Right lobe of liver (tissue), 6 donors: ENCODE results near the gene EEF1A1. TPM values are rescaled to one million over a fixed set of nuclear protein-coding genes. Genes with fewer than 3 reads are reported as not detected.
"Not testable (repeated sequence)": the region's sequence is repeated elsewhere in the genome, so short reads cannot be mapped to it uniquely, and the experiment has no call there.

Experiments
- ATAC-seq, 4 donors: fragments of 200-7000 bp; cut with Tn5 transposase; one replicate each; pipeline ENCODE4 v1.9.1; 2020; ENCODE audit warnings: mild to moderate bottlenecking in 4 of 4, moderate library complexity in 4 of 4
- DNase-seq, 3 donors: peaks; one replicate each; pipeline ENCODE4 v3.0.0-alpha.2; 2020
- H3K27ac ChIP-seq, 3 donors: fragments of 200-600 bp; one replicate each; pipeline ENCODE4 v1.8.0; 2022
- H3K27me3 ChIP-seq, 2 donors: fragments of 200-600 bp; one replicate each; pipeline ENCODE4 v1.8.0; 2022
- H3K36me3 ChIP-seq, 4 donors: fragments of 200-600 bp; sonication (generic) in 1 of 4; one replicate each; pipeline versions ENCODE4 v1.5.1 to v1.8.0; 2017 to 2022; ENCODE audit warnings: control low read depth in 1 of 4
- H3K4me1 ChIP-seq, 4 donors: fragments of 200-600 bp; sonication (generic) in 1 of 4; one replicate each; pipeline versions ENCODE4 v1.5.1 to v1.8.0; 2017 to 2022; ENCODE audit warnings: control low read depth in 1 of 4
- H3K4me3 ChIP-seq, 3 donors: fragments of 200-600 bp; one replicate each; pipeline ENCODE4 v1.8.0; 2022
- H3K9me3 ChIP-seq, 4 donors: fragments of 200-600 bp; sonication (generic) in 1 of 4; one replicate each; pipeline versions ENCODE4 v1.5.1 to v1.8.0; 2017 to 2022; ENCODE audit warnings: control low read depth in 1 of 4
- CTCF ChIP-seq, 4 donors: fragments of 200-600 bp in 3 of 4; fragments of 450-650 bp in 1 of 4; IDR thresholded peaks; one replicate each; pipeline versions ENCODE4 v1.5.1 to v1.8.0; 2016 to 2022; ENCODE audit warnings: antibody characterized with exemption in 4 of 4, mild to moderate bottlenecking in 2 of 4
- POLR2A ChIP-seq: fragments of 450-650 bp; IDR thresholded peaks from one replicate; pipeline ENCODE4 v1.6.1; 2017; ENCODE audit warnings: antibody characterized with exemption, mild to moderate bottlenecking
- WGBS: methylation state at CpG from one replicate; pipeline ENCODE4 v1.1.6; 2018; ENCODE audit warnings: low coverage, low lambda C conversion rate; ENCODE audit not compliant: insufficient coverage; ENCODE audit errors: missing lambda C conversion rate; 5-methylcytosine and 5-hydroxymethylcytosine counted together
- intact Hi-C, 2 donors: fragments of 100-400 bp; cut with DNase I; formaldehyde crosslinking; loops; one replicate each; pipeline versions ENCODE4 v1.11.2 to v1.14.1; 2022
- total RNA-seq, 6 experiments: library from RNA; depleted of rRNA in 2 of 6; stranded (reverse); fragments of >200 nt in 2 of 6; fragmentation: NEBNext Ultra II Directional in 3 of 6; extraction: Animal tissue kit (Norgen Biotek cat#: 25700) in 3 of 6; gene quantifications; one replicate each; pipeline versions ENCODE4 v1.1.0 to v1.2.4, GENCODE V29; 2016 to 2023
- donor health status: DM: no; HTN: yes; CAD: no.
- donor health status: DM: no; HTN: no; CAD: no.
- donor health status: DM: no; HTN: no; CAD: no.
- donor health status: DM: no; HTN: yes; CAD: no.
- donor health status: DM: no; HTN: yes; CAD: no.

The EEF1A1 gene
- total RNA-seq, 6 experiments from 2014 or later = 2,452 to 4,356 (median 3,217) TPM

- Histone ChIP-seq H3K27me3 (no peaks in the 10 kb centered on the region), H3K36me3 (no peaks in the 10 kb centered on the region), H3K9me3 (no peaks in the 10 kb centered on the region), H3K27ac (peak overlapping the region; percentile 65 to 88 (median 87)), H3K4me3 (no peak overlapping the region), H3K4me1 (peaks cover 0 to 26% (median 1%) of the 10 kb centered on the region in 4 donors)
- WGBS = 24% methylated on average over 12 of the region's 12 CpGs
- intact Hi-C loops = no loop called here
- TF ChIP-seq CTCF (IDR thresholded peaks at IDR 0.05) (peak in 3 of 4 donors; percentile 16 to 48 (median 48)), POLR2A (no peak)
- DNase-seq (peak in 1 of 3 donors; percentile 68), ATAC-seq (peak; percentile 93 to 97 (median 96))
Measured at GRCh38 chr6:73548458-73549446, 27.9 kb upstream of the EEF1A1 start.

- WGBS = 85% methylated on average over 1 of the region's 1 CpG
- Histone ChIP-seq H3K4me1 (peaks cover 0 to 31% (median 1%) of the 10 kb centered on the region in 4 donors), H3K27me3 (no peaks in the 10 kb centered on the region), H3K4me3 (no peak overlapping the region), H3K36me3 (no peaks in the 10 kb centered on the region), H3K9me3 (no peaks in the 10 kb centered on the region), H3K27ac (peak overlapping the region in 1 of 3 donors; percentile 88)
- no peak for DNase-seq
- ATAC-seq = no peak
- TF ChIP-seq POLR2A (no peak), CTCF (IDR thresholded peaks at IDR 0.05) (no peak)
- intact Hi-C loops = no loop called here
Measured at GRCh38 chr6:73547036-73547435, 26.2 kb upstream of the EEF1A1 start.

- H3K36me3 ChIP-seq = no peaks in the 10 kb centered on the region
- ATAC-seq (peak; percentile 73 to 96 (median 81)), DNase-seq (peak in 1 of 3 donors; percentile 38)
- H3K4me3 ChIP-seq = no peak overlapping the region
- intact Hi-C loops = no loop called here
- H3K4me1 ChIP-seq = peaks cover 0 to 14% (median under 1%) of the 10 kb centered on the region in 4 donors
- H3K9me3 ChIP-seq = no peaks in the 10 kb centered on the region
- 21% methylated on average over 5 of the region's 5 CpGs for WGBS
- no peaks in the 10 kb centered on the region for H3K27me3 ChIP-seq
- peak overlapping the region in 1 of 3 donors; percentile 44 for H3K27ac ChIP-seq
- TF ChIP-seq POLR2A (no peak), CTCF (IDR thresholded peaks at IDR 0.05) (no peak)
Measured at GRCh38 chr6:73542891-73543290, 22.1 kb upstream of the EEF1A1 start.

GRCh38 chr6:73542481-73542880, 21.6 kb upstream of the EEF1A1 start:
- 89% methylated on average over 2 of the region's 3 CpGs for WGBS
- H3K9me3 ChIP-seq, H3K27me3 ChIP-seq, intact Hi-C loops, ATAC-seq, DNase-seq, H3K4me3 ChIP-seq, H3K36me3 ChIP-seq: not testable (repeated sequence)
- Histone ChIP-seq H3K4me1 (peaks cover 0 to 14% (median 3%) of the 10 kb centered on the region in 4 donors), H3K27ac (peak overlapping the region in 1 of 3 donors; percentile 44)
